HCT116 (cell line): ENCODE measurements around the gene AACS.

ENCODE experiments used
- RAD21 ChIP-seq: IDR thresholded peaks from 2 replicates; pipeline ENCODE4 v1.6.1; 2012; ENCODE audit warnings: low read depth, mild to moderate bottlenecking
- TF ChIP-seq, protein P1 (sequence below), 3 experiments: fragments of 200-600 bp in 1 of 3; sonication (generic) in 1 of 3; IDR thresholded peaks in 2 of 3; conservative IDR thresholded peaks in 1 of 3; 2 replicates each; pipeline ENCODE4 v1.5.1; 2012 to 2017; ENCODE audit warnings: low read depth in 2 of 3, low read length in 2 of 3, antibody characterized with exemption in 1 of 3, borderline replicate concordance in 1 of 3, control low read depth in 1 of 3, mild to moderate bottlenecking in 1 of 3, mixed read lengths in 1 of 3, mixed run types in 1 of 3, moderate library complexity in 1 of 3; ENCODE audit not compliant: insufficient read depth in 1 of 3

DNA sequence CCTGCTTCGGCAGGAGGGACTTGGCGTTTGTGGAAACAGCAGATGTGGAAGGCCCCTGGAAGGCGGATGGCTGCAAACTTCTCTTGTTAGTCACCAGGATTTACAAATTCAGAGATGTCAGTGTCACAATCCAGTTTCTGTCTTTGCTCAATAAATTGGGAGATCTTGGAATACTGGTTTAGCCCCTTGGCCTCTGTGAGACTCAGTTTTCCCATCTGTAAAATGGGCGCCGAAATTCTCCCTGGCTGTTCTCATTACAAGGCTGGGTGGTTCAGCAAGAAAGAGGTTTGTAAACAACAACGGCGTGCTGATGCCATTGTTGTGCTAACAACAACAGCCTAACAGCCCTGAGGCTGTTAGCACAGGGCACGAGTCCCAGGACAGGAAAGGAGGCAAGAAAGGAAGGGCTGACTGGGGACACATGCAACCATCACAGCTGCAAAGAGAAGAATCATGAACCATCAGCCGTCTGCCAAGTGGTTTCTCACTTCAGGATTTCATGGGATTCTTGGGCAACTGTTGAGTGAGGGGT is 127.5 kb downstream of the AACS start:
- TF ChIP-seq, protein P1, sequence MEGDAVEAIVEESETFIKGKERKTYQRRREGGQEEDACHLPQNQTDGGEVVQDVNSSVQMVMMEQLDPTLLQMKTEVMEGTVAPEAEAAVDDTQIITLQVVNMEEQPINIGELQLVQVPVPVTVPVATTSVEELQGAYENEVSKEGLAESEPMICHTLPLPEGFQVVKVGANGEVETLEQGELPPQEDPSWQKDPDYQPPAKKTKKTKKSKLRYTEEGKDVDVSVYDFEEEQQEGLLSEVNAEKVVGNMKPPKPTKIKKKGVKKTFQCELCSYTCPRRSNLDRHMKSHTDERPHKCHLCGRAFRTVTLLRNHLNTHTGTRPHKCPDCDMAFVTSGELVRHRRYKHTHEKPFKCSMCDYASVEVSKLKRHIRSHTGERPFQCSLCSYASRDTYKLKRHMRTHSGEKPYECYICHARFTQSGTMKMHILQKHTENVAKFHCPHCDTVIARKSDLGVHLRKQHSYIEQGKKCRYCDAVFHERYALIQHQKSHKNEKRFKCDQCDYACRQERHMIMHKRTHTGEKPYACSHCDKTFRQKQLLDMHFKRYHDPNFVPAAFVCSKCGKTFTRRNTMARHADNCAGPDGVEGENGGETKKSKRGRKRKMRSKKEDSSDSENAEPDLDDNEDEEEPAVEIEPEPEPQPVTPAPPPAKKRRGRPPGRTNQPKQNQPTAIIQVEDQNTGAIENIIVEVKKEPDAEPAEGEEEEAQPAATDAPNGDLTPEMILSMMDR (IDR thresholded peaks at IDR 0.05 in 2 of 3, conservative IDR thresholded peaks at IDR 0.05 in 1 of 3; ENCODE audit: borderline replicate concordance in 1 of 3, insufficient read depth in 1 of 3, low read depth in 2 of 3, low read length in 2 of 3), result no peak
- TF ChIP-seq RAD21, result no peak
